B cell (primary cell): ENCODE results near the gene YPEL4. TPM values are rescaled to one million over a fixed set of nuclear protein-coding genes. Genes with fewer than 3 reads are reported as not detected.

Experiments
- ATAC-seq: fragments of 200-7000 bp; cut with Tn5 transposase; one replicate; pipeline ENCODE4 v1.10.0; 2021; ENCODE audit warnings: low read depth, mild to moderate bottlenecking, moderate number of reproducible peaks, moderate library complexity
- CTCF ChIA-PET: fragments of 350-600 bp; sonication (Branson Sonifier 250); formaldehyde crosslinking; loops from one replicate; lab custom pipeline; 2021; ENCODE audit warnings: antibody characterized with exemption, inconsistent platforms; lab: Charles Lee
- POLR2A ChIA-PET: fragments of 350-600 bp; sonication (Branson Sonifier 250); formaldehyde crosslinking; loops from one replicate; lab custom pipeline; 2021; ENCODE audit warnings: antibody characterized with exemption; lab: Charles Lee
- DNase-seq: peaks from one replicate; pipeline ENCODE4 v3.0.0; 2013
- H2AFZ ChIP-seq: 2 replicates; pipeline ENCODE4 v1.6.1; 2012; ENCODE audit warnings: mild to moderate bottlenecking, low read depth, low read length; ENCODE audit not compliant: insufficient read depth, poor library complexity, severe bottlenecking
- H3K27ac ChIP-seq, 2 donors: 1 replicate in 1 of 2; 2 replicates in 1 of 2; pipeline ENCODE4 v1.5.1; 2012 to 2013; ENCODE audit warnings: low read length in 2 of 2, mild to moderate bottlenecking in 2 of 2, moderate library complexity in 1 of 2
- H3K27me3 ChIP-seq, 4 experiments: fragments of 200-600 bp in 1 of 4; sonication (generic) in 1 of 4; replicated peaks in 1 of 4; 1 replicate in 2 of 4; 2 replicates in 2 of 4; pipeline versions ENCODE4 v1.6.1 to v1.7.0; 2013 to 2016; ENCODE audit warnings: low read length in 3 of 4, mild to moderate bottlenecking in 2 of 4, mixed read lengths in 1 of 4, moderate library complexity in 1 of 4; ENCODE audit not compliant: insufficient read depth in 4 of 4, control insufficient read depth in 3 of 4; ENCODE audit errors: control extremely low read depth in 1 of 4
- H3K36me3 ChIP-seq, 2 experiments: replicated peaks in 1 of 2; 1 replicate in 1 of 2; 2 replicates in 1 of 2; pipeline versions ENCODE4 v1.6.1 to v1.7.1; 2013; ENCODE audit warnings: low read length in 1 of 2; ENCODE audit not compliant: insufficient read depth in 2 of 2, control insufficient read depth in 1 of 2; ENCODE audit errors: control extremely low read depth in 1 of 2, extremely low read depth in 1 of 2
- H3K4me1 ChIP-seq, 2 donors: fragments of 200-600 bp in 1 of 2; sonication (generic) in 1 of 2; 1 replicate in 1 of 2; 2 replicates in 1 of 2; pipeline versions ENCODE4 v1.5.1 to v1.6.1; 2013 to 2017; ENCODE audit warnings: low read length in 2 of 2; ENCODE audit not compliant: control insufficient read depth in 2 of 2, insufficient read depth in 2 of 2
- H3K4me2 ChIP-seq: replicated peaks from 2 replicates; pipeline ENCODE3; 2012; ENCODE audit warnings: mild to moderate bottlenecking, low read depth, low read length; ENCODE audit not compliant: poor library complexity, severe bottlenecking
- H3K4me3 ChIP-seq, 5 experiments: fragments of 200-600 bp in 1 of 5; sonication (generic) in 1 of 5; 1 replicate in 3 of 5; 2 replicates in 2 of 5; pipeline versions ENCODE4 v1.5.1 to v1.7.0; 2011 to 2016; ENCODE audit warnings: low read length in 4 of 5, mild to moderate bottlenecking in 4 of 5, low read depth in 2 of 5, control low read depth in 1 of 5, moderate library complexity in 1 of 5; ENCODE audit not compliant: insufficient read depth in 1 of 5; ENCODE audit errors: control extremely low read depth in 1 of 5, extremely low read depth in 1 of 5
- H3K79me2 ChIP-seq: fragments of 200-600 bp; sonication (generic); one replicate; pipeline ENCODE4 v1.6.0; 2016; ENCODE audit warnings: low read length; ENCODE audit not compliant: control insufficient read depth, insufficient read depth
- H3K9ac ChIP-seq: fragments of 200-600 bp; sonication (generic); 2 replicates; pipeline ENCODE4 v1.6.1; 2017; ENCODE audit warnings: mild to moderate bottlenecking, low read length, moderate library complexity
- H3K9me3 ChIP-seq, 3 donors: one replicate each; pipeline versions ENCODE4 v1.6.1 to v1.7.1; 2013; ENCODE audit warnings: low read length in 2 of 3; ENCODE audit not compliant: control insufficient read depth in 2 of 3, insufficient read depth in 1 of 3; ENCODE audit errors: control extremely low read depth in 1 of 3
- H4K20me1 ChIP-seq: 2 replicates; pipeline ENCODE4 v1.6.0; 2012; ENCODE audit warnings: mild to moderate bottlenecking, low read length; ENCODE audit not compliant: insufficient read depth, control insufficient read depth, poor library complexity, severe bottlenecking
- H3K27ac Mint-ChIP-seq: one replicate; pipeline ENCODE4 v1.8.0; 2021; ENCODE audit warnings: mixed read lengths
- H3K27me3 Mint-ChIP-seq: one replicate; pipeline ENCODE4 v1.8.0; 2021; ENCODE audit warnings: mixed read lengths
- H3K4me1 Mint-ChIP-seq: one replicate; pipeline ENCODE4 v1.8.0; 2021; ENCODE audit warnings: mixed read lengths
- H3K4me3 Mint-ChIP-seq: one replicate; pipeline ENCODE4 v1.8.0; 2021; ENCODE audit warnings: mixed read lengths
- H3K9me3 Mint-ChIP-seq: one replicate; pipeline ENCODE4 v1.8.0; 2022; ENCODE audit warnings: mixed read lengths; ENCODE audit not compliant: insufficient read depth
- CTCF ChIP-seq: fragments of 200-600 bp; IDR thresholded peaks from one replicate; pipeline ENCODE4 v1.8.0; 2022; ENCODE audit warnings: antibody characterized with exemption, mild to moderate bottlenecking
- EZH2 ChIP-seq: IDR thresholded peaks from 2 replicates; pipeline ENCODE4 v1.6.1; 2012; ENCODE audit warnings: borderline replicate concordance, low read depth, mild to moderate bottlenecking, moderate library complexity, low read length; ENCODE audit not compliant: insufficient read depth, poor library complexity, severe bottlenecking
- WGBS: methylation state at CpG from one replicate; pipeline ENCODE4 v1.1.5; 2013; ENCODE audit warnings: missing lambda C conversion rate; ENCODE audit not compliant: insufficient coverage; 5-methylcytosine and 5-hydroxymethylcytosine counted together
- intact Hi-C: fragments of 100-400 bp; cut with micrococcal nuclease; formaldehyde crosslinking; loops from one replicate; pipeline ENCODE4 v1.10.0; 2022
- polyA plus RNA-seq: library from polyadenylated mRNA; depleted of rRNA; stranded (reverse); fragments of >200 nt; gene quantifications from 2 replicates; pipeline ENCODE4 v1.2.3, GENCODE V29; 2012
- total RNA-seq, 2 donors: library from RNA; stranded (reverse); fragments of 120-200 nt in 1 of 2; gene quantifications; 1 replicate in 1 of 2; 2 replicates in 1 of 2; pipeline versions ENCODE4 v1.2.3 to v1.2.4, GENCODE V29; 2013 to 2022

The YPEL4 gene
- total and polyA plus RNA-seq, 2 donors (not counting 1 experiment from before 2014, with no cell fraction given) = 0.03 to 1.1 TPM

GRCh38 chr11:57618438-57618837 is 31.3 kb downstream of the YPEL4 start:
- H3K9ac ChIP-seq = no peak overlapping the region
- H3K4me3 Mint-ChIP-seq = no peak overlapping the region
- no peak overlapping the region for H3K4me2 ChIP-seq
- CTCF ChIA-PET = interaction anchor here (0.6 to 1.0 kb wide), 3 partner anchors 14 to 26 kb away, joined by 3 to 4 read pairs (median 3); no protein-coding TSS in a partner anchor
- peaks cover 0 to 15% (median 10%) of the 10 kb centered on the region in 3 donors for H3K9me3 ChIP-seq
- H3K9me3 Mint-ChIP-seq = peaks cover 2% of the 10 kb centered on the region
- ATAC-seq (no peak), DNase-seq (no peak)
- no peak overlapping the region for H3K27ac ChIP-seq
- H3K27ac Mint-ChIP-seq = no peak overlapping the region
- H4K20me1 ChIP-seq = no peaks in the 10 kb centered on the region
- intact Hi-C loops = no loop called here
- H3K4me3 ChIP-seq = no peak overlapping the region
- H3K27me3 Mint-ChIP-seq = peaks cover 26% of the 10 kb centered on the region
- H3K36me3 ChIP-seq = no peaks in the 10 kb centered on the region
- 91% methylated on average over 1 of the region's 2 CpGs for WGBS
- H3K4me1 ChIP-seq = no peaks in the 10 kb centered on the region
- no peak overlapping the region for H2AFZ ChIP-seq
- H3K27me3 ChIP-seq = no peaks in the 10 kb centered on the region
- no peaks in the 10 kb centered on the region for H3K4me1 Mint-ChIP-seq
- TF ChIP-seq EZH2 = no peak
- H3K79me2 ChIP-seq = no peaks in the 10 kb centered on the region
- POLR2A ChIA-PET = no interaction called here

DNA sequence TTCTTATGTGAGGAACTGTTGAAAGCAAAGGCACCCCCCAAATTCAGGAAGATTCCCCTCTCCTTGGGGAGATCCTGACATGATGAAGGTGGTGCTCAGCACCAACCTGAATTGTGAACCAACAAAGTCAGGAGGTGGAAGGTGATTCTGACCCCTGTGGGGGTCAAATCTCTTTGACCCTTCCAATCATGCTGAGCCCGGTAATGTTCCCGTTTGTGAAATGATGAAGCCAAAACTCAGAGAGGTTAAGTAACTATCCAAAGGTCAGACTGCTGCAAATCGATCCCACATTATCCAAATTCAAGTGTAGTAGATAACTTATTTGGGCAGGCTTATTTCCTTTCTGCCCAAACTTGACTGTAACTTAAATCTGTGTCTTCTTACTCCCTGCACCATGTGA is 33.1 kb downstream of the YPEL4 start:
- H2AFZ ChIP-seq = no peak overlapping the region
- no peaks in the 10 kb centered on the region for H3K27me3 ChIP-seq
- no peaks in the 10 kb centered on the region for H3K4me1 ChIP-seq
- ATAC-seq = no peak
- H3K9me3 ChIP-seq = peaks cover 0 to 15% (median 10%) of the 10 kb centered on the region in 3 donors
- Mint-ChIP-seq H3K9me3 (peaks cover 2% of the 10 kb centered on the region), H3K27ac (no peak overlapping the region), H3K4me1 (no peaks in the 10 kb centered on the region), H3K27me3 (peaks cover 24% of the 10 kb centered on the region), H3K4me3 (no peak overlapping the region)
- H3K9ac ChIP-seq = no peak overlapping the region
- ChIA-PET POLR2A (no interaction called here), CTCF (no interaction called here)
- intact Hi-C loops = no loop called here
- no peaks in the 10 kb centered on the region for H3K79me2 ChIP-seq
- no peak for DNase-seq
- no peak overlapping the region for H3K4me3 ChIP-seq
- no CpG with 5 or more reads among the region's 3 CpGs for WGBS
- no peaks in the 10 kb centered on the region for H4K20me1 ChIP-seq
- H3K27ac ChIP-seq = no peak overlapping the region
- TF ChIP-seq EZH2 (no peak), CTCF (no peak)
- no peak overlapping the region for H3K4me2 ChIP-seq
- no peaks in the 10 kb centered on the region for H3K36me3 ChIP-seq
